ENCODE measurements around the gene ATP6V1B1.

DNA sequence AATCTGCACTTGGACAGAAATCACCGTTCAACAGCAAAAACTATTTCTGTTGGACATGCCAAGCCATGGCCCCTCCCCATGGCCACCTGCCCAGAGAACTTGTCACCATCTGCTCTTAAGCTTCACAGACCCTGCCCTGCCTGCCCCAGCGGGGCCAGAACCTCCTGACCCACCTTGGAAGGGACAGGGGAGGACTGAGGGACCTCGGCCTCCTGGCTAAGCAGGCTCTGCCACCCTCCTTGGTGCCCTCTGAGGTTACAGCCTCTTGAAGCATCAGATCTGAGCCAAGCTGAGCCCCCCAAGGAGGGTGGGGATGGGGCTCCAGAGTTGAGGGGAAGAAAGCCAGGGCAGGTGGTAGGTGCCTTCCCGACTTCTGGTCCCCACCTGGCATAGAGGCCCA is 52.5 kb downstream of the ATP6V1B1 start:
- TF ChIP-seq, protein P1, sequence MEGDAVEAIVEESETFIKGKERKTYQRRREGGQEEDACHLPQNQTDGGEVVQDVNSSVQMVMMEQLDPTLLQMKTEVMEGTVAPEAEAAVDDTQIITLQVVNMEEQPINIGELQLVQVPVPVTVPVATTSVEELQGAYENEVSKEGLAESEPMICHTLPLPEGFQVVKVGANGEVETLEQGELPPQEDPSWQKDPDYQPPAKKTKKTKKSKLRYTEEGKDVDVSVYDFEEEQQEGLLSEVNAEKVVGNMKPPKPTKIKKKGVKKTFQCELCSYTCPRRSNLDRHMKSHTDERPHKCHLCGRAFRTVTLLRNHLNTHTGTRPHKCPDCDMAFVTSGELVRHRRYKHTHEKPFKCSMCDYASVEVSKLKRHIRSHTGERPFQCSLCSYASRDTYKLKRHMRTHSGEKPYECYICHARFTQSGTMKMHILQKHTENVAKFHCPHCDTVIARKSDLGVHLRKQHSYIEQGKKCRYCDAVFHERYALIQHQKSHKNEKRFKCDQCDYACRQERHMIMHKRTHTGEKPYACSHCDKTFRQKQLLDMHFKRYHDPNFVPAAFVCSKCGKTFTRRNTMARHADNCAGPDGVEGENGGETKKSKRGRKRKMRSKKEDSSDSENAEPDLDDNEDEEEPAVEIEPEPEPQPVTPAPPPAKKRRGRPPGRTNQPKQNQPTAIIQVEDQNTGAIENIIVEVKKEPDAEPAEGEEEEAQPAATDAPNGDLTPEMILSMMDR (IDR thresholded peaks at IDR 0.05; ENCODE audit: low read depth, low read length, poor library complexity, severe bottlenecking), result no peak
- no peak for TF ChIP-seq EZH2phosphoT487 (IDR thresholded peaks at IDR 0.05; ENCODE audit: borderline replicate concordance, low read length)

Data from DOHH2 (cell line).